GOT3 (cell line): Measurements from ENCODE around the gene NUP62.

ENCODE experiments used
- DNase-seq: peaks from one replicate; lab custom pipeline; 2025; ENCODE audit warnings: mixed read lengths; lab: John Stamatoyannopoulos, UW

NUP62 gene

DNA sequence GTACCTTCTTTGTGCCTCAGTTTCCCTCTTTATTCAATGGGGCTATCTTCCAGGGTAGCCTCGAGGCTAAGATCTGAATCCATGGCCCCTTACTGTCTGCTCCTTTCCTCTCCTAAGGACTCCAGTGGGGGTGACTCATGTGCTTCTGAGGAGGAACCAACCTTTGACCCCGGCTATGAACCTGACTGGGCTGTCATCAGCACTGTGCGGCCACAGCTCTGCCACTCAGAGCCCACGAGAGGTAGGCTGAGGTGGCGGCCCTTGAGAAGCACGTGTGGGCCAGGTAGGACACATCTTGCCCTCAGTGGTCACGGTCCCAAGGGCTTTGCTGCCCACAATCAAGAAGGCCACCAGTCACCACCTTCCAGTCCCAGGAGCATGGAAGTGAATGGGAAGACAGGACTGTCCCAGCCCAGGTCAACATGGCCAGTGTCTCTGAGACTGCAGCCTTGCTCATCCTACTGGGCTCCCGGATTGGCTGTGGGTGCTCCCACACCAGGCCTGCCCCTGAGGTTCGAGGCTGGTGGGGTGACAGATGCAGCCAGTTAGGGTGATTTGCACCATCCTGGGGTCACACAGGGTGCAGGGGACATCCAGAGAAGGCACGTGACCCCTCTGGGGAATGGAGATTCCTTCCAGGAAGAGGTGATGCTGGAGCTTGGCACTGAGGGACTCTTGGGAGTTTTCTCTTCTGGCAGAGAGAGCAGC is 49.0 kb downstream of the NUP62 start:
- DNase-seq: no peak

- DNase-seq: no peak
Measured at GRCh38 chr19:49879243-49879963, 49.9 kb downstream of the NUP62 start.

- DNase-seq: no peak
Measured at GRCh38 chr19:49878744-49879070, 50.6 kb downstream of the NUP62 start.

DNA sequence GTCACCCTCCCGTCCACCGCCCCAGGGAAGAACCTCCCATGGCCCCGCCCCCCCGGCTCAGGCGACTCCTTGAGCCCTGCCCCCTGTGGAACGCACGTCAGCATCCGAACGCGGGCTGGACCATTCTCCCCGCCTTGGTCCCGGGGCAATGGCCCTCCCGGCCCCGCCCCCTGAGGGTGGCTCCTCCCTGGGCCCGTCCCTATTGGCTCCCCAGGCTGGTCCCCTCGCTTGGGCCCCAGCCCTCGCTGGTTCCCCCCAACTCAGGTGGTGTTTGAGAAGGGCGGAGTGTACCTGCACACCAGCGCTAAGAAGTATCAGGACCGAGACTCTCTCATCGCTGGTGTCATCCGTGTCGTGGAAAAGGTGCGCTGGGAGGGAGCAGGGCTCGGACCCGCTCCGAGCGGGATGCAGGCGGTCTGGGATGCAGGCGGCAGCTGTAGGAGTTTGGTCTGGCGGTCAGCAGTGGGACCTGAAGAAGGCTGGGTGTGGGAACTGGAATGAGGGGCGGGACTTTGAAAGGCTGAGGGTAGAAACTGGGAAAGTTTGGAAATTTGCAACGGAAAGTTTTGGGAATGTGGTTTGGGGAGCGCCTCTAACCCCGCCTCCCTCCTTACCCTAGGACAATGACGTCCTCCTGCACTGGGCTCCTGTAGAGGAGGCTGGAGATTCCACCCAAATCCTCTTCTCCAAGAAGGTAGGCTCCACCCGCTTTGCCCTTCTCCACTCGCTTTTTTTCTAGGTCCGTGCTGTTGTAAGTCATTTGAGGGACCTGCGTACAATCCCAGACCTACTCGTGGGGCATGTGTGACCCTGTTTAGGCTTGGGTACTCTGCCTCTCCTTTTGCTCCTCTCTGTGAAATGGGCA is 51.2 kb downstream of the NUP62 start:
- peak; percentile 92 for DNase-seq

GRCh38 chr19:49877020-49877878 is 52.1 kb downstream of the NUP62 start, which contains the start of the genes AKT1S1 and TBC1D17:
TSS of gene AKT1S1 (minus strand) at chr19:49877355. CDS start at chr19:49873295, 4,060 bp downstream.
TSS of gene TBC1D17 (plus strand) at chr19:49877702. CDS start at chr19:49877724, 22 bp downstream.
- DNase-seq: peak; percentile 96

- peak; percentile 90 for DNase-seq
Measured at GRCh38 chr19:49876422-49877019, 52.8 kb downstream of the NUP62 start.

GRCh38 chr19:49875857-49876421 is 53.4 kb downstream of the NUP62 start:
- DNase-seq: no peak

GRCh38 chr19:49875177-49875576 is 54.1 kb downstream of the NUP62 start:
- DNase-seq: no peak

GRCh38 chr19:49874503-49875157 is 54.7 kb downstream of the NUP62 start:
- no peak for DNase-seq

DNA sequence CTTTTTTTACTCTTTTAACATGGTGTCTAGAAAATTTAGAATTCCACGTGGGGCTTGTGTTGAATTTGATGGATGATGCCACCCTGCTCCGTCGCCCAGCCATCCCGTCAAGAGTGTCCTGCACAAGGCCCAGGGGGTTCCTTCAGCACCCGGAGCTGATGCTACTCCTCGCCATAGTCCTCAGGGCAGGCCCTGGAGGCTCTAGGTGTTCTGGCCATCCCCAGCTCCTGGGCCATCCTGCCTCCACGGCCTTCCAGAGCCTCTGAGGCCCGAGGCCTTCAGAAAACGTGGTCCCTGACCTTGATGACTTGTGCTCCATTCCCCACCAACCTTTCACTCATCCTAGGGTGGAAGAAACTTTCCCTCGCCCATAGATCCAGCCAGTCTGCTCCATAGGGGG is 55.5 kb downstream of the NUP62 start:
- DNase-seq: no peak

- DNase-seq: no peak
Measured at GRCh38 chr19:49873129-49873521, 56.2 kb downstream of the NUP62 start.

DNA sequence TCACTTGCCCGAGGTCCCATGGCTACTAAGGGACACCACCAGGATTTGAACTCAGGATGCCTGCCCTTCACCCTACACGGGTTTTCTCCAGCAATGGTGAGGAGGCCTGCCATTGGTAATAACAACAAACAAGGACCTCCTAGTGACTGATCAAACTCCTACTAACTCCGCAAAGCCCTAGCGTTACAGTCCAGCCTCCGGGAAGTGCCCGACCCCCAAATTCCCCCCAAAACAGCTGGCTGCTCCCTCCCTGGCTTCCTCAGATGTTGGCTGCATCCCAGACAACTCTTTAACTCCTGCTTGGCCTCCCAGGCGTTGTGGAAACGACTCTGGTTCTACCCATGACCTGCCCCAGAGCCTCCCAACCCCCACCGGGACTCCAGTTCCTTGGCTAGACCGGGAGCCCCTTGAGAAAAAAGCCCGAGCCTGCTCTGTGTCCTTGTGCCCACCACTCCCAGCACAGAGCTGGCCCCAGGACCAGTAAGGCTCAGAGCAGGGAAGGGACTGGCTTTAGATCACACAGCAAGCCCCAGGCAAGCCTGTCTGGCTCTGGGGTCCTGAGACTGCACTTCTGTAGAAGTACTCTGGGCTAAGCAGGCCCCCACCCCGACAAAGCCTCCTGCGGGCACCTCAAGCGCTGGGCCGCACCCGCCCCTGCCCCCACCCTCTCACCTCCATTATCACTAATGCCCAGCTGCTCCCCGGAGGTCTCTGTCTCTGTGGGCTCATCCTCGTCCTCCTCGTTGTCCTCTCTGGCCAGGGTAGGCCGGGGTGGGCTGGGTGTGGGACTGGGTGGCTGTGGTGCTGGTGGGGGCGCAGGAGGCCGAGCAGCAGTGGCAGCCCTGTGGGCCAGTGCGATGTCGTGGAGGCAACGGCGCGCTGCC is 56.8 kb downstream of the NUP62 start:
- no peak for DNase-seq

DNA sequence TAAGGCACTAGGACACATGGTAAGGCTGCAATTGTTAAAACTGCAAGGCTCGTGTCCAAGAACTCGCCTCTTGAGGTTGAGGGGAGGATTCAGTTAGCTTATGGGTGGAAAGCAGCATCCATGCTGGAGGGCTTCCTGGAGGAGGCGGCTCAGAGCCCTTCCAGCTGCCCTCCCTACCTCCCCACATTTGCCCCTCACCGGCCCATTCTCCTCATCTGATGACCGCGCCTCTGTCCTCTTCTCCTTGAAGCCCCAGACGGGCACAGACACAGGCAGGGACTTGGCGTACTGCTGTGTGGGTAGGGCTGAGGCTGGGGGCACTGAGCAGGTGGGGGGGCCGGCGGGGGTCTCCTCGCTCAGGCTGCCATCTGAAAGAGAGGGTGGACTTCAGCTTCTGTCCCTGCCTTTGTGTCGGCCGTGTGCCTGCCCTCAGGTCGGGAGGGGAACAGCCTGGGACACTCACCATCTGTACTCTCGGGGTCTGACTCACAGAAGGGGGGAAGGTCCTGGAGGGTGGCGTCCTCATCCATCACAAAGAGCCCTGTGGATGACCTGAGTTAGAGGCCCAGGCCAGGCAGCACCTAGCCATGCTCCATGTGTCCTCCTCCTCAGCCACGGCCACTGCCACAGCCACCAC is 57.8 kb downstream of the NUP62 start:
- DNase-seq: no peak

DNA sequence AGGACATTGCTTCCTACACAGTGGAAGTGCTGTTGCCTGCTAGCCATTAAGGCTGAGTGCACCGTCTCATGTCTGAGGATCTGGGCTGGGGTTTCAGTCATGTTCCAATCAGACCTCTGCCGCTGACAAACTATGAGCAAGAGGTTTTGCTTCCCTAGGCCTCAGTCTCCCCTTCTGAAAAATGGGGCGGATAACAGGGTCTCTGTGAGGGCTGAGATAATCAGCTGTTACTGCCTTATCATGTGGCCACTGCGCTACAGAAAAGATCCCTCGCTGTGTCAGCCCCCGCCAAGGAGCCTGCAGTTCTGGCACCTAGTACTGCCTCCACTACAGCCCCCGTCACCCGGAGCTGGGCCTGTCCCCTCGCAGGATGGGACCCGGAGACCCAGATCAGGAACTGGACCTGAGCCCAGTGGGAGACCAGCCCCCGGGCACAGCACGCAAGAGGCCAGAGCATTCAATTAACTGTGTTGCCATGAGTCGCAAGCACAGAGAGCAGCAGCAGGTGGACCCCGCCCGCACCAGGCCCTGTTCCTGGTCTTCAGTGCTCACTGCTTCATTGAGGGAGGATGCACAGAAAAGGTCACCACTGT is 58.9 kb downstream of the NUP62 start:
- no peak for DNase-seq

DNA sequence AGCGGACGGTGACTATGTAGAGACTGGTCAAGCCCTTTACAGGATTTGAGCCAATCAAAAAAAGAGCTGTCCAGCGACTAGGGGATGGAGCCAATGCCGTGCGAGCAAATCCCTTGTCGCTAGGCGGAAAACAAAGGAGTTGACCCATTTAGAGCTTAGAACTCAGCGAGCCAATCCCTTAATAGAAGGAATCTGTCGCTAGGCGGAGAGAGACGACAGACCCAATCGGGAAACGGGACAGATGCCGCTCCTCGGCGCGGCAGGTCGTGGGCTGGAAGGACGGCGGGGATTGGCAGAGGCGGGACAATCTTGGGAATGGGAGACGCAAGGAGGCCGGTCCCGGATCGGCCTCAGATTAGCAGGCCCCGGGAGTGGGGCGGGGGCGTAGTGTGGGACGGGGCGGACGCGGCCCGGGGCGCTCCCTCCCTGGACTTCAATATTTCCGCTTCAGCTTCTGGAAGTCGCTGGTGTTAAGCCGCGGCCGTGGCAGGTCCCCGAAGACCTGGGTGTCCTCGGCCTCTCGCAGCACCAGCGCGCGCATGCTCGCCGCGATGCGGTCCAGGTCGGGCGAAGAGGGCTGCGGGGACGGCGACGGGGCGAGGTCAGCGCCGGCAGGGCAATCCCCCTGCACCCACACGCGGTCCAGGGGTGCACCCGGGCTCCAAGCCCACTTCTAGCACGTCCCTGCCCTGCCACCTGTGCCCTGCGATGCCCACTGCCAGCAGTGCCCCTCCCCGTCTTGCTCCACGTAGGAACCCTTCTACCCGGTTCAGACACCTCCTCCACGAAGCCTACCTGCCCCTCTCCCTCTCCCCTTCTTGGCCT is 59.6 kb downstream of the NUP62 start:
- DNase-seq: peak; percentile 95

DNA sequence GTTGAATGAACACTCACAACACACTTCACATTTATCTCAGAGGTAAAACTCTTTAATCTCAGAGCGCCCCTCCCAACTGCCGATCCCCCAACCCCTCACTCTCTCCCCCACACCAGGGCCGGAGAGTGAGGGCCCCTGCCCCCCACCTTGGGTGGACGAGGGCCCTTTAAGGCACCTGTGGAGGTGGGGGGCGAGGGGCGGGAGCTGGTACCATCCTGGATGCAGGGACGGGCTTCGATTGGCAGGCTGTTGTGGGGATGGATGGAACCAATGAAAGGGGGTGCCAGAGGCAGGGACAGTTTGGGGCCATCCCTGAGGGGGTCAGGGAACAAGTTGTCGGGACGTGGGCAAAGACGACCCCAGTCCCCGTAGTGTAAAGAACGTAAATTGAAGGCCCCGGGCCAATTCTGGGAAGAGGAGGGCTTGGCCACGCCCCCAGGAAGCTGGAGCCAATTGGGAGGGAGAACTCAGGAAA is 60.3 kb downstream of the NUP62 start:
- DNase-seq: no peak
